ENCODE data around the gene RPN1. TPM values are rescaled to one million over a fixed set of nuclear protein-coding genes. Genes with fewer than 3 reads are reported as not detected.

Gene RPN1
- total and polyA plus RNA-seq, 4 donors = 132 to 407 (median 249) TPM

DNA sequence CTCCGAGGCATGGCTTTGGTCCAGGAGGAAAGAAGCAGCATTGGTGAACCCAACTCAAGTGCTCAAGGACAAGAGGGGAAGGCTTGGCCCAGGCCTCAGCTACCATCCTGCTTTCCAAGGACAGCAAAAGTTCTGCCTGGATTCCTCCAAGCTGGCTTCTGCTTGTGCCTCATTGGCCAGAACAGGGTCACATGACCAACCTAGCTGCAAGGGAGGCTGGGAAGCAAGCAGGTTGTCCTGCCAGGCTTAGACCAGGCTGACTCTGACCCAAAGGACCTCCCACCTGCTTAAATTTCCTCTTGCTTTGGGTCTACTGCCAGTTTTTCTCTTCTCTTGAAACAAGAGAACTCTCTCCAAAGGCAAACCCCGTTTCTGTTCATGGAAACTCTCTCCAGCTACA is 70.7 kb downstream of the RPN1 start:
- 90% methylated on average over 2 of the region's 2 CpGs for WGBS
- no peaks in the 10 kb centered on the region for H3K27me3 ChIP-seq (ENCODE audit: control insufficient read depth in 4 of 4, insufficient read depth in 4 of 4, low read length in 3 of 4)

GRCh38 chr3:128578346-128578745 is 72.3 kb downstream of the RPN1 start:
- Histone ChIP-seq H3K9ac (ENCODE audit: low read depth in 1 of 2, low read length in 2 of 2) (no peak overlapping the region), H3K4me3 (ENCODE audit: low read depth in 1 of 3, low read length in 3 of 3) (no peak overlapping the region), H3K4me1 (ENCODE audit: control insufficient read depth in 4 of 4, insufficient read depth in 4 of 4, low read length in 3 of 4) (no peaks in the 10 kb centered on the region), H3K27ac (ENCODE audit: low read depth in 1 of 2, low read length in 2 of 2) (no peak overlapping the region), H3K9me3 (ENCODE audit: control insufficient read depth in 4 of 4, low read length in 3 of 4) (peaks cover 0 to 4% (median under 1%) of the 10 kb centered on the region in 4 donors), H3K27me3 (ENCODE audit: control insufficient read depth in 4 of 4, insufficient read depth in 4 of 4, low read length in 3 of 4) (no peaks in the 10 kb centered on the region), H3K36me3 (ENCODE audit: control insufficient read depth in 4 of 4, insufficient read depth in 3 of 4, low read depth in 1 of 4, low read length in 3 of 4) (no peaks in the 10 kb centered on the region)
- WGBS = 93% methylated on average over 9 of the region's 9 CpGs
- TF ChIP-seq GABPA (IDR thresholded peaks at IDR 0.05 in 1 of 2, conservative IDR thresholded peaks at IDR 0.05 in 1 of 2) = no peak
- TF ChIP-seq YY1 (IDR thresholded peaks at IDR 0.05) = no peak
- DNase-seq (ENCODE audit: low spot score) = no peak

More for the DNA sequence above, 70.7 kb downstream of the RPN1 start:
- no peak overlapping the region for H3K9ac ChIP-seq (ENCODE audit: low read depth in 1 of 2, low read length in 2 of 2)
- no peaks in the 10 kb centered on the region for H3K4me1 ChIP-seq (ENCODE audit: control insufficient read depth in 4 of 4, insufficient read depth in 4 of 4, low read length in 3 of 4)
- no peaks in the 10 kb centered on the region for H3K36me3 ChIP-seq (ENCODE audit: control insufficient read depth in 4 of 4, insufficient read depth in 3 of 4, low read depth in 1 of 4, low read length in 3 of 4)
- H3K27ac ChIP-seq (ENCODE audit: low read depth in 1 of 2, low read length in 2 of 2) = no peak overlapping the region
- no peak overlapping the region for H3K4me3 ChIP-seq (ENCODE audit: low read depth in 1 of 3, low read length in 3 of 3)
- no peak for TF ChIP-seq RAD21 (IDR thresholded peaks at IDR 0.05)
- TF ChIP-seq, protein P1, sequence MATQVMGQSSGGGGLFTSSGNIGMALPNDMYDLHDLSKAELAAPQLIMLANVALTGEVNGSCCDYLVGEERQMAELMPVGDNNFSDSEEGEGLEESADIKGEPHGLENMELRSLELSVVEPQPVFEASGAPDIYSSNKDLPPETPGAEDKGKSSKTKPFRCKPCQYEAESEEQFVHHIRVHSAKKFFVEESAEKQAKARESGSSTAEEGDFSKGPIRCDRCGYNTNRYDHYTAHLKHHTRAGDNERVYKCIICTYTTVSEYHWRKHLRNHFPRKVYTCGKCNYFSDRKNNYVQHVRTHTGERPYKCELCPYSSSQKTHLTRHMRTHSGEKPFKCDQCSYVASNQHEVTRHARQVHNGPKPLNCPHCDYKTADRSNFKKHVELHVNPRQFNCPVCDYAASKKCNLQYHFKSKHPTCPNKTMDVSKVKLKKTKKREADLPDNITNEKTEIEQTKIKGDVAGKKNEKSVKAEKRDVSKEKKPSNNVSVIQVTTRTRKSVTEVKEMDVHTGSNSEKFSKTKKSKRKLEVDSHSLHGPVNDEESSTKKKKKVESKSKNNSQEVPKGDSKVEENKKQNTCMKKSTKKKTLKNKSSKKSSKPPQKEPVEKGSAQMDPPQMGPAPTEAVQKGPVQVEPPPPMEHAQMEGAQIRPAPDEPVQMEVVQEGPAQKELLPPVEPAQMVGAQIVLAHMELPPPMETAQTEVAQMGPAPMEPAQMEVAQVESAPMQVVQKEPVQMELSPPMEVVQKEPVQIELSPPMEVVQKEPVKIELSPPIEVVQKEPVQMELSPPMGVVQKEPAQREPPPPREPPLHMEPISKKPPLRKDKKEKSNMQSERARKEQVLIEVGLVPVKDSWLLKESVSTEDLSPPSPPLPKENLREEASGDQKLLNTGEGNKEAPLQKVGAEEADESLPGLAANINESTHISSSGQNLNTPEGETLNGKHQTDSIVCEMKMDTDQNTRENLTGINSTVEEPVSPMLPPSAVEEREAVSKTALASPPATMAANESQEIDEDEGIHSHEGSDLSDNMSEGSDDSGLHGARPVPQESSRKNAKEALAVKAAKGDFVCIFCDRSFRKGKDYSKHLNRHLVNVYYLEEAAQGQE (IDR thresholded peaks at IDR 0.05) = no peak
- no peak for TF ChIP-seq ZBTB33 (IDR thresholded peaks at IDR 0.05)
- no peak for TF ChIP-seq CTCF (IDR thresholded peaks at IDR 0.05; ENCODE audit: low read depth, low read length, missing input control)
- no peak for TF ChIP-seq GABPA (IDR thresholded peaks at IDR 0.05 in 1 of 2, conservative IDR thresholded peaks at IDR 0.05 in 1 of 2)
- no peak for TF ChIP-seq SP1 (IDR thresholded peaks at IDR 0.05)
- no peak for TF ChIP-seq TAF1 (conservative IDR thresholded peaks at IDR 0.05)
- TF ChIP-seq HNF4G (IDR thresholded peaks at IDR 0.05) = no peak
- no peak for TF ChIP-seq RXRA (IDR thresholded peaks at IDR 0.05)
- no peak for TF ChIP-seq FOXA1 (IDR thresholded peaks at IDR 0.05)
- no peak for DNase-seq (ENCODE audit: low spot score)
- H3K9me3 ChIP-seq (ENCODE audit: control insufficient read depth in 4 of 4, low read length in 3 of 4) = peaks cover 0 to 4% (median under 1%) of the 10 kb centered on the region in 4 donors
